ENCODE measurements around the gene PLD1.
"Not testable (repeated sequence)": the region's sequence is repeated elsewhere in the genome, so short reads cannot be mapped to it uniquely, and the experiment has no call there.

Gene PLD1

DNA sequence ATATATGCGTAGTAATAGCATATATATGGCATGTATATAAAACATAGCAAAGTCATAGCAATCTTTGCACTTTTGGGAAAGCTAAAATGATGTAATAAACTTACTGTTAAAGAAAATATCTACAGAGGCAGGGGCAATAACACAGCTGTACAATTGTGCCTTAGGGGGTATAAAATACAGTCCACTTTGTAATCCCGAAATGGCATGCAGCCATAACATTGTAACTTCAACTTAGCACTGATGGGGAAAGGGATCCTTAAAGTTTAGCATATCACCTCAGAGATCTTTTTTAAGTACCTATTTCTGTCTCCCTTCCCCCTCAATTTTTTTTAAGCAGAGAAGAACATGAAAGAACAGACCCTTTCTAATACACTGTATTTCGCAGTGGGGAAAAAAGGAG, 40.8 kb downstream of the PLD1 start:
- DNase-seq (ENCODE audit: low read depth) = no peak

DNA sequence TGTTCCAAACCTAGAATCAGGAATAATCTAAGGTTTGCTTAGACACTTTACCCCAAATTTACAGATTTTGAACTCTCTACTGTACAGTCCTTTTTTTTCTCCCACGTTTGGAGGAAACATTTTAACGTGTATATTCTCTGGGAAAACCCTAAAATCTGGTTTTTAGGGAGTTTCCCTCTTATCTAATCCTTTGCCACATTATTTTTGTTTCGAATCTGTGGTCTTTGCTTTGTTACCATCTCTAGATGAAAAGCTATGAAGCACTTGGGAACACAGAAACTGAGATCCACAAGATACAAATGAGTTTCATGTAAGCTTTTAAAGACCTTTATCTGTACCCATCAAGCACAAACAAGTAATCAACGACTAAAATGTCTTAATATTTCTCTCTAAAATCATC, 41.3 kb downstream of the PLD1 start:
- no peak for DNase-seq (ENCODE audit: low read depth)

DNA sequence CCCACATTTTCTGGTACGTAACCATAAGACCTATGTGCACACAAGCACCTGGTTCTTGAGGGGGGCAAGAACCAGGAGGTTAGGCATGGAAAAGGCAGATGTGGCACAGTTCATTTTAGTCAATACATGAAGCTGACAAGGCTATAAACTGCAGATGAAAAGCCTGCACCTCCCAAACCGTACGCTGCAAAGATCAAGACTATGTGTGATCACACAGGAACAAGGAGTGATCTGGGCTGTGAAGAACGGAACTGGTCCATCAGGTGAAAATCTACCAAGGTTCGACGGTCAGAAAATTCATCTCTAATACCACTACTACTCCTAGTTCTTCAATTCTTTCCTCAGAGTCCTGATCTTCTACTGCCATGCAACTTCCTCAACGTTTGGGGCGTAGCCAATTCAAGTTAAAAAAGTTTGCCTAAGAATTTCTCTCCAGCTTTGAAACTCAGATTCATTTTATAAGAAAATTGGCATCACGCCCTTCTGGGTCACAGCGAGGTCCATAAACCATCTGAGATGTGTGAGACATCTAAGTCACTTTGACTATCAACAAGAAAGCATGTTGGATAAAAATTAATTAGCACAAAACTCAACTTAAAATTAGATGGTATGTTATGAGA, 41.9 kb downstream of the PLD1 start:
- DNase-seq (ENCODE audit: low read depth) = no peak

DNA sequence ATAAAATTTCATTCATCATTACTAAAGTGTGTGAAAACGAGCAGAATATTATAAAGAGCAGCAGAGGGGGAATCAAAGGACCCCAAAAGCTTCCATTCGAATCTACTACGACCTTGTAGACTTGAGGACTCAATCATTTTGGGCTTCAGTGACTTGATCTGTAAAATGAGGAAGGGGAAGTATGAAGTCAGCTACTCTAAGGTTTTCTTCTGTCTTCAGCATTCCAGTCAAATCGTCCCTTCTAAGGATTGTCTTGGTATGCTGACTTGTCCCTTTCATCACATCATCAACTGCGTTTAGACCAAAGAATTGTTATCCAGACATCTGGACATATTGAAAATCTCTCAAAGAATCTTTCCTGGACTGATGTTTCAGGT, 44.8 kb downstream of the PLD1 start:
- no peak for DNase-seq (ENCODE audit: low read depth)

DNA sequence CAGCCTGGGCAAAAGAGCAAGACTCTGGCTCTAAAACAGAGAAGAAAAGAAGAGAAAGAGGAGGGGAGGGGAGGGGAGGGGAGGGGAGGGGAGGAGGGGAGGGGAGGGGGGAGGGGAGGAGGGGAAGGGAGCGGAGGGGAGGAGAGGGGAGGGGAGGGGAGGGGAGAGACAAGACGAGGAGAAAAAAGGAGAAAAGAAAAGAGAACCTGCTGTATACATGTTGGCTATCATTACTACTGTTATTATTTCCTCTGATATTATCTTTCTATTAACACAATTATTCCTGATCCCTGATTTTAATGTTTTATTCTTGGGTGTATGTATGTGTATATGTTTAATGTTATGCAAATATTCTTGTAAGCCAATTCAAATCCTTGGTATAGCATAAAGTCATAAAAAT, 46.9 kb downstream of the PLD1 start:
- DNase-seq (ENCODE audit: low read depth) = no peak

DNA sequence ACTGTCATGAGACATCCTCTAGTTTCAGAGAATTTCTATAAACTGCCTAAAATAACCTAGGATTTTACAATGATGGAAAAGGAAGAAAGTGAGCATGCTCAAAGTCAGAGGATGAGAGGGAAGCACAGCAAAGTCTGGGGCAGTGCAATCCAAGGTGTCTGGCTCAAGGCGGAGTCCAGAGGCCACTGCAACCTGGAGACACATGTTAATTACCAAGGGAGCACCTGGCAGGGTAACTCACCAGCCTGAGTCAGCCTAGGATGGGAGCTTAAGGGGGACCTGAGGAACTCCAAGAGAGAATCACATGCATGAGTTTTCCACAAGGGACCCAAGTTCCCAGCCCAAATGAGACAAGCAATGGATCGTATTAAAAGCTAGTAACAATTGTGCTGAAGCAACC, 49.8 kb downstream of the PLD1 start:
- DNase-seq (ENCODE audit: low read depth) = no peak

DNA sequence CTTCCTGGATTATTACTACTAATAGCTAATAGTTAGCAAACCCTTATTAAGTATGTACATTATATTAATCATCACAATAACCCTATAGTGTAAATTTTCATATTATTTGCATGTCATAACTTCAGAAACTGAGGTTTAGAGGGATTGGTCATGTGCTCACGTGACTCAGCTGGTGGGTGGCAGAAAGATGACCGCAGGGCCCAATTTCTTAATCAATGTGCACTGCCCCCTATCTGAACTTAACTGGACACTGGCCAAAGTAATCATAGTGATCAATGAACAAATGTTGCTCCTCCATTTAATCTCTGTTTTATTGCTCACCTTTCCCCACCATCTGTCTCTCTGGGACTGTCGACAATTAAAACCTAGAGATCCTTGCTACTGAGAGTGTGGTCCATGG, 52.2 kb downstream of the PLD1 start:
- no peak for DNase-seq (ENCODE audit: low read depth)

DNA sequence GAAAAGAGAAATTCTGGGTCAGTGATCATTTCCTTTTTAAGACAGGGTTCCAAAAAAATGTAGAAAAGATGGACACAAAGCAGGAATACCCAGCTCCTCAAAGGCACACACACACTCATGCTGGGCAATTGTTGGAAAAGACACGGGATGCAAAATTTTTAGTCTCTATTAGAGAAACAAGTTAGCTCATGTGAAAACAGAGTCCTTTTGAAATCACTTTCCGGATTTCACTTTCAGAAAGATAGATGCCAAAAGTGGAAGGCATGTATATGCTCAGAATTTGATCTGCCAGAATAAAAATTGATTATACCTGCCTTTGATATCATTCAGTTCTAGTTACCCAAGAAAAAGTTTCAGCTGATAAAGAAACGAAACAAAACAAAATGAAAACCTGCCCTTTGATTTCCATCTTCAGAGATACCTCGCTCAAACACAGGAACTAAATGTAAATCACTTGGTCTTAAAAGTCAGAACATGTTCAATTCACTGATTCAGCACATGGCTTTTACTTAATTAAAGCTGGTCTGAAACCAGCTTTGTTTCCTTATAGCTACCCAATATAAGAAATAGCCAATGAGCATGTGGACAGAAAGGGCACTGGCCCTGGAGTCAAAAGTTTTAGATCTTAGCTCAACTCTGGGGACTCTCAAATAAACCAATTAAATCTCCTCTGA, 52.8 kb downstream of the PLD1 start:
- DNase-seq (ENCODE audit: low read depth) = no peak

DNA sequence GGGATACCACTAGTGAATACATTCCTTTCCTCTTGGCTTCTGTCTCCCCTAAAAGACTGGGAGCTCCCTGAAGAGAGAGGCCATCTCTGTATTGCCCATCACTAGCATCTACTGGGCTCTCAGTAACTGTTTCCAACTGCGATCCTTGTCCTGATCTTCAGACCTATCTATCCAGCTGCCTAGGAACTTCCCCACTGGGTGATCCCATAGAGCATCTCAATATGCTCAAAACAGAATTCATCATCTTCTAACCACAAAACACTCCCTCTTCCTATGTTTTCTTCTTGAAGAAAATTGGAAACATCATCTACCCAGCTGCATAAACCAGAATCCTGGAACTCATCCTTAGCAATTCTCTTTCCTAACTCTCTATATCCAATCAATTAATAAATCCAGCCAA, 54.6 kb downstream of the PLD1 start:
- DNase-seq (ENCODE audit: low read depth) = no peak

DNA sequence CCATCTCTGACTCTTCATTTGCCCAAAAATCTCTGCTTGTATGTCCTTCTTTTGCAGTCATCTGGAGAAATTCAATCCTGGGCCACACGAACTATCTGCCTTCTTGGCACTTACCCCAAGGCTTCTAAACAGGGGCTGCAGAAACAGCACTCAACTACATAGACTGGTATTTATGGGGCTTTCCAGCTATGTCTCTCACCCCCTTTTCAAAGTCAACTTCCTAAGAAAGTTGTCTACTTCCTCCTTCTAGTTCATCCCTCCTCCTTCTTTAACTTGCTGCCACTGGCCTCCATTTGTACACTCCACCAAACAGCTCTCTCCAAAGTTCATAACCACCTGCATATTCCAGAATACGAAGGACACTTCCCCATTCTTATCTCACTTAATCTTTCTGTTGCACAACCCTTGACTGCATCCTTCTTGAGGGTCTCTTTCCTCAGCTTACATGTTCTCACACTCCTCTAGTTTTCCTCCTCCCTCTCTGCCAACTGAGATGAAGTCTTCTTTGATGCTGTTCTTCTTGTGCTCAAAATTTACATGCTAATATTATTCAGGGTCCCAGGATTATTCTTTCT, 55.2 kb downstream of the PLD1 start:
- no peak for DNase-seq (ENCODE audit: low read depth)

DNA sequence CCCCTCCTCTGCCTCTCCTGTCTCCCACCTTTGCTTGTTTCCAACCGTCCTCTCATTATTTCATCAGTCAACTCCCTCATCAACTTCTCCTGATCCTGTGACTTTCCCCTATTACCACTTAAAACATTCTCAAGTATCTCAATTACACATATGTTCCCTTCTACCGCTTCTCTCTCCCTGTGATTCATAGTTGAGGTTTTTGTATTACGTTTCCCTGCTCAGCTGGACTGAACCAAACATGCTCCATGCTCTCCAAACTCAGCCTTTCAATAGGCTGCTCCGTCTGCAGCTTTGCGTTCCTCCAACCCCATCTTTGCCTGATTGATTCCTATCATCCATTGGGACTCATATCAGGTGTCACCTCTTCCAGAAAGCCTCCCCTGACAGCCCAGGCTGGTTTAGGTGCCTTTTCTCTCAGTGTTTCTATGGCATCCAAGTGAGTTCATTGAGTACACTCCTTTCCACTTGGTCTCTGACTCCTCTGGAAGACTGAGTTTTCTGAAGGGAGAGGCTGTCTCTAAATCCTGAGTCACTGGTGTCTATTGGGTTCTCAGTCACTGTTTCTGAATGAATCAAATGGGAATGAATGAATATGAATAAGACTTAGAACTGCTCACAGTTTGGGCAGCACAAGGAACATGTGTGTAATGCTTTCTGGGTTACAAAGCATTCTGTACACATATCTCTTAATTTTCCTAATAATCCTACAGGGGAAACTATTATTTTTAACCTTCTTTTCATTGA, 56.4 kb downstream of the PLD1 start:
- no peak for DNase-seq (ENCODE audit: low read depth)

DNA sequence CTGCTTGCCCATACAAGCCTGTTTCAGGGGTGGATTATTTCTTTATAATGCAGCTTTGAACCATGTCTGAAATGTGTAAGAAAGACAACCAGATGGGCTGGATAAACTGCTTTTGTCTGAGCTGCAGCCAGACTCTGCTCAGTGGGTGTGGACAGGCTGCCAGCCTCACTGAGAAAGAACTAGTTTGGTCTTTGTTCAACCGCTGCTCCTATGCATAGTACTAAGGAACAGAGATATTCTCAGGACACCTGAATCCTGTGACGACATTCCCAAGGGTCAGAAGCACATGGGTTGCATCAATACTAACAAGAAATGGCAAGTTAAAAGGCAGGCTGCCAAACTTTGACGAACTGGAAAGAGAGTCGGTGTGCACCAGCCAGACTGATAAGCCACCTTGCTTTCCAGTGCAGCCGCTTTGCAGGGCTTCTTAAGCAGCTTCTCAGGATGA, 57.2 kb downstream of the PLD1 start:
- DNase-seq (ENCODE audit: low read depth) = no peak

DNA sequence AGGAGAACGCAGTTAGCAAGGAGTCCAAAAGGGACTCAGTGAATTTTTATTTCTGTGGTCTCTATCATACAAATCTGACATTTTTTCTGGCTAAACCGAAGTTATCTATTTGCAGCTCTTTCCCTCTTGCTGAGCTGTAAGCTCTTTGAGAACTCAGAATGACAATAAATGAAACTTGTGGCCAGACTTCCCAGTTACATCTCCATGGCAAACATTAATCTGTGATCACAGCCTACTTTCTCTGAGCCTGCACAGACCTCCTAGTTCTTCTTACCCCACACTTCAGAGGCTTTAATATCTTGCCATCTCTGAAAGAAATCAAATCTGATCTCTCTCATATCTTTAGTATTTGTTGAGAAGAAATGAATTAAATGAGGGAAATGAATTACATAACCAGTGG, 58.0 kb downstream of the PLD1 start:
- DNase-seq (ENCODE audit: low read depth) = no peak

DNA sequence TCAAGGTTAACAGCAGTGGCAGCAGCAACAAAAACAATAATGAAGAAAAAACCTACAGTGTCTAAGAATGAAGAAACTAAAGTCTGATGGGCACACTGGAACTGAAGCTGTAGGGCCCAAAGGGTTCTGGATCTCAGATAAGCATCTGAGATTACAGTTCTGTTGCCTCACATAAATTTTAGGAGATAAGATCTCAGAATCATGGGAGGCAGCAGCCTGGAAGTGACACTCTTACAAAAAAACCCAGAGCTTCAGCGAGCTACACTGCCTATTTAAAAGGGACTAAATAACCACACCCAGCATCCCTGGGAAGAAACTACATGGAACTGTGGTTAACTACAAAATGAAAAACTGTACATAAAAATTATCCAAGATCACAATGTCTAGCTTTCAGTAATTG, 61.2 kb downstream of the PLD1 start:
- no peak for DNase-seq (ENCODE audit: low read depth)

DNA sequence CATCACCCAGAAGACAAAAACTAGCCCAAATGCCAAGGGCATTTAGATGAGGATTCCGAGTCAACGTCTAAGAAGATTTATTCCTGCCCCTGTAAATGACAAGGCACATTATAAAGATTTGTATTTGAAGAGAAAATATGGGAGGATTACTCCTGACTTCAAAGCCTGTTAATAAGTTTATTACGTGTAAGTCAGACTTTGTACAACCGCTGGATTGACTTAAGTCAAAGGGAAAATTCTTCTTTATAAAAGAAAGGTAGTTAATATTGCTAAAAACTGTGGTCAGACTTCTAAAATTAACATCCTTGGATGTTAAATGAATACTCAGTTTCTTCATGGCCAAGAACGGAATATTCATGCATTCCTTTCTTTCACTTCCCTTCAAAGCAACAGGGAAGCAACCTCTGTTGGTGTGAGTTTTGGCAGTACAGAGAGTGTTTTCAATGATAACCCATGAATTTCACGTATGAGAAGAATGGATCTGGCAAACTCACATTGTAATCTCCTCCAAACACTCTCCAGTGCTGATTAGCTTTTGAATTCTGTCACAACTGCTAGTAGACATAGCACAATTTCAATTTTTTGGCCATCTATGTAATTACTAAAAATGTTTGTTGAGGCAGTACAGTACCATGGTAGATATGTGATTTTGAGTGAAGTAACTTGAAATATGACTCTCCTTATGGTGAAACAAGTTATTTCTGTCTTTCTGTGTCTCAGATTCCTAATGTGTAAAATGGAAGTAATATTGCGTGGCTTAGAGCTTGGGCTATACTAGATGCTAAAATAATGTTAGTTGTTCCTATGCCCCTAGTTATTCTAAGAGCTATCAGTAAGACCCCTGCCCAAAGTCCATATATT, 62.0 kb downstream of the PLD1 start:
- DNase-seq (ENCODE audit: low read depth) = no peak

DNA sequence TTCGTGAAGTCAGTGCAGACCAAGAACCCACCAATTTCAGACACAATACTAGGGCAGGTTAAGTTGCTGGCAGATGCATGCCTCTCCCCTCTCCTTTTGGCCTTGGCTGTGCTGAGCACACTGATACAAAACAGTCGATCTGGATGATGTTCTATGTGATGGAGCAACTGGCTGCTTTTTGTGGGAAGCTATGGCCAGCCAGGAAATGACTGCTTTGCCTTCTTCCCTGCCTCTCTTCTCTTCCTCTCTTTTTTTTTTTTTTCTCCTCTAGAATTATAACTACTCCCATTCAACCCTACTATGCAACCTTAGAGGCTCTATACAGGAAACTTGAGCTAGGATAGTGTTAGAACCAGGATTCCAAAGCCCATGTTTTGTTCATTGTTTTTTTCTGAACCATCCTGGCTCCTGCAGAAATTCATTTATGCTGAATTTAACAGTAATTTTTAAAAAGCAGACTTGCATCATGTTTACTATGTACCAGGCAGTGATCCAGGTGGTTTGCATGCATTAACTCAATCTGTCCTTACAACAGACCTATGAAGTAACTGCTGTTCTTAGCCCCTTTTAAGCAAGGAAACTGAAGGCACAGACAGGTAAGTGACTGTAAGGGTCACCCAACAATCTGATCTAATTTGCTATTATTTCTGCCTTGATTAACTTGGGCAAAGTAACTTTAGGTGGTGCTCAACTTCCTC, 62.9 kb downstream of the PLD1 start:
- no peak for DNase-seq (ENCODE audit: low read depth)

DNA sequence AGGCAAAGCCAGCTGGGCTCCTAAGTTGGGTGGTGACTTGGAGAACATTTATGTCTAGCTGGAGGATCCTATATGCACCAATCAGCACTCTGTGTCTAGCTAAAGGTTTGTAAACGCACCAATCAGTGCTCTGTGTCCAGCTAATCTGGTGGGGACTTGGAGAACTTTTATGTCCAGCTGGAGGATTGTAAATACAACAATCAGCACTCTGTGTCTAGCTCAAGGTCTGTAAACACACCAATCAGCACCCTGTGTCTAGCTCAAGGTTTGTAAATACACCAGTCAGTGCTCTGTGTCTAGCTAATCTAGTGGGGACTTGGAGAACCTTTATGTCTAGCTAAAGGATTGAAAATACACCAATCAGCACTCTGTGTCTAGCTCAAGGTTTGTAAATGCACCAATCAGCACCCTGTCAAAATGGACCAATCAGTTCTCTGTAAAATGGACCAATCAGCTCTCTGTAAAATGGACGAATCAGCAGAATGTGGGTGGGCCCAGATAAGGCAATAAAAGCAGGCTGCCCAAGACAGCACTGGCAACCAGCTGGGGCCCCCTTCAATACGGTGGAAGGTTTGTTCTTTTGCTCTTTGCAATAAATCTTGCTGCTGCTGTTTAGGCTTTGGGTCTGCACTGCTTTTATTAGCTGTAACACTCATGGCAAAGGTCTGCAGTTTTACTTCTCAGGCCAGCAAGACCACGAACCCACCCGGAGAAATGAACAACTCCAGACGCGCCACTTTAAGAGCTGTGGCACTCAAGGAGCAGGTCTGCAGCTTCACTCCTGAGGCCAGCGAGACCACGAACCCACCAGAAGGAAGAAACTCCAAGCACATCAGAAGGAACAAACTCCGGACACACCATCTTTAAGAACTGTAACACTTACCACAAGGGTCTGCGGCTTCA, 63.7 kb downstream of the PLD1 start:
- DNase-seq (ENCODE audit: low read depth) = not testable (repeated sequence)

DNA sequence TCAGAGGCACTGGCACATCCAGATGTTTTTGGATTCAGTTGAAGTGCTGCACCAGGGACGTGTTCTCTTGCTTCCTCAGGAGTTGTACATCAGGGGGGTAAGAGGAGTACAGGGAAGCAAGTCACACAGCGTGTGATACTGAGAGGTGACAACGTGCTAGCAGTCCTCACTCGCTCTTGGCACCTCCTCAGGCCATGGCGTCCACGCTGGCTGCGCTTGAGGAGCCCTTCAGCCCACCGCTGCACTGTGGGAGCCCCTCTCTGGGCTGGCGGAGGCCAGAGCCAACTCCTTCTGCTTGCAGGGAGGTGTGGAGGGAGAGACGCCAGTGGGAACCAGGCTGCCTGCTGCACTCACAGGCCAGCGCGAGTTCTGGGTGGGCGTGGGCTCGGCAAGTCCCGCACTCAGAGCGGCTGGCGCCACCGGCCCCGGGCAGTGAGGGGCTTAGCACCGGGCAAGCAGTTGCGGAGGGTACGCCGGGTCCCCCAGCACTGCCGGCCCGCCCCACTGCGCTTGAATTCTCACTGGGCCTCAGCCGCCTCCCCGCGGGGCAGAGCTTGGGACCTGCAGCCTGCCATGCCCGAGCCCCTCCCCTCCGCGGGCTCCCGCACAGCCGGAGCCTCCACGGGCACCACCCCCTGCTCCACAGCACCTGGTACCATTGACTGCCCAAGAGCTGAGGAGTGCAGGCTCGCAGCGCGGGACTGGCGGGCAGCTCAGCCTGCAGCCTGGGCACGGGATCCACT, 64.5 kb downstream of the PLD1 start:
- no peak for DNase-seq (ENCODE audit: low read depth)

DNA sequence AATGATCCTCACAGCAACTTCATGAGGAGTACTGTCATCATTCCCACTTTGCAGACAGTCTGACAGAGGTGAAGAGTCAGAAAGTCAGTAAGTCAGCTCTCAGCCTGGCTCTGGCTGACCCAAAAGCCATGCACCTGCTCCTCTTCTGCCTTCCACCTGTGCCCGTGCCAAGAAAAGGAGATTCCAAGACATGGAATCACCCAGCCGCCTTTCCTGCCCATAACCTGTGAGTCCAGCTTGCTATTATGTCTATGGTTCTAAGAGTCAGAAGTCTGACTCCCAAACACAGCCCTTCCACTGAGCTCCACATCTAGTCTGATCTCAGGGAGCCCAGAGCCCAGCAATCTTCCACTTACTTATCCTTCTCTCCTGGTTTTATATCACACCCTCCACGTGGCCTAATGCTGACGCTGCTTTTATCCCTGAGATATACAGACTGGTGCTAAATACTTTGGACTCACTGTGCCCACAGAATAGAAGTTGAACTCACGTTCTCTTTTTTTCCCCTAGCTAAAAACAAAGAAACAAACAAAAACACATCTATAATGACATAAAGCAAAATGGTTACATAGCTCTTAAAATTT, 66.0 kb downstream of the PLD1 start:
- DNase-seq (ENCODE audit: low read depth) = no peak

Measured in stimulated activated CD8-positive, alpha-beta memory T cell treated with anti-CD3 and anti-CD28 coated beads, Interleukin-12 subunit alpha, Interleukin-12 subunit beta, amount 100 ng/mL, for 4 hours (primary cell).